Muscle layer of colon (tissue), 2 donors: Measurements from ENCODE around the gene TRIP10.
A peak's percentile ranks its signal among the peaks of the same experiment; 100 is the strongest.

Experiments
- H3K27ac ChIP-seq: one replicate; pipeline ENCODE4 v1.7.0; 2013; ENCODE audit warnings: low read depth, mild to moderate bottlenecking, low read length, moderate library complexity
- H3K27me3 ChIP-seq, 2 donors: one replicate each; pipeline ENCODE4 v1.7.0; 2013; ENCODE audit warnings: low read length in 2 of 2, mild to moderate bottlenecking in 2 of 2; ENCODE audit not compliant: insufficient read depth in 2 of 2, control insufficient read depth in 1 of 2
- H3K36me3 ChIP-seq: one replicate; pipeline ENCODE4 v1.7.0; 2013; ENCODE audit warnings: mild to moderate bottlenecking, low read length; ENCODE audit not compliant: insufficient read depth
- H3K4me1 ChIP-seq: one replicate; pipeline ENCODE4 v1.7.0; 2013; ENCODE audit warnings: mild to moderate bottlenecking, low read length; ENCODE audit not compliant: insufficient read depth
- H3K4me3 ChIP-seq, 2 donors: one replicate each; pipeline ENCODE4 v1.7.0; 2013; ENCODE audit warnings: low read length in 2 of 2, low read depth in 1 of 2, mild to moderate bottlenecking in 1 of 2, moderate library complexity in 1 of 2
- H3K9ac ChIP-seq: one replicate; pipeline ENCODE4 v1.7.0; 2013; ENCODE audit warnings: low read length
- H3K9me3 ChIP-seq: one replicate; pipeline ENCODE4 v1.7.0; 2013; ENCODE audit warnings: mild to moderate bottlenecking, low read length
- donor health status: abdominal sarcoma.
- donor health status: Adenocarcinoma of cecum.

Gene TRIP10

DNA sequence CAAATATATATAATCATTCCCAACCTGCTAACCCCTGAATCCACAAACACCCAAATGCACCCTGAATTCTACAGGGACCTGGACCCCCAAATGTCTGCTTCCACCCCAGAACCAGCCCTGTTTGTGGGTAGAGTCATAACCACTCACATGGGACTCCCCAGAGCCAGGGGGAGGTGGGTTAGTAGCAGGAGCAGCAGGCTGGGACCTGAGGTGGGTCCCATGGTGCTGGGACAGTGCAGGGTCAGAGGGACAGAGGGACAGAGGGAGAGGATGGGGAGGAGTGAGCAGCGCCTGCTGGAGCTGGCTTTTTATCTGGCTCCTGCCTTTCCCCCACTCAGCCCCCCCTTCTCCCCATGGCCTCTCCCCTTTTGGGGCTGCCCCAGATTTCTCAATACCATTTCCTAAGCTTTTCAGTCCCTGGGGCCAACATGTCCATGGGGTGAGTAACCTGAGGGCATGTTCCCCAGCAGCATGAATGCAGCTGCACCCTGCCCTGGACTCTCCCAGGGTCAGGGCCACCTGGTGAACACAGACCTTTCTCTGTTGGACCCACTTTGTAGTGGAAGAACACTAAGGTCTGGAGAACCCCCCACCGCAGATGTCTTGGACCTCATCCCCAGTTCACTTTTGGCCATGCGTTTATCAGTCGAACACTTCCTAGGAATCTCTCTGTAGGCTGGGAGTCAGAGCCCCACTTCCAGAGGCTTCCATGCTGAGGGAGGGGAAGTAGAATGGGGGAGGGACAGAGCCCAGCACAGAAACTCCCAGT lies 18.9 kb upstream of the TRIP10 start, which contains the start of gene C3:
Gene C3, minus strand, starts transcription at position 282 of the 769 bp plus-strand sequence. Its CDS starts 61 bp downstream, at position 221.
- H3K27ac ChIP-seq, result peak within 1 kb of the TSS; percentile 13
- H3K9ac ChIP-seq, result no peak within 1 kb of the TSS
- H3K36me3 ChIP-seq, result peaks cover 7% of the 10 kb centered on the region
- no peaks in the 10 kb centered on the region for H3K4me1 ChIP-seq
- no peaks in the 10 kb centered on the region for H3K9me3 ChIP-seq
- H3K4me3 ChIP-seq, result peak within 1 kb of the TSS in 1 of 2 donors; percentile 45
- no peaks in the 10 kb centered on the region for H3K27me3 ChIP-seq

DNA sequence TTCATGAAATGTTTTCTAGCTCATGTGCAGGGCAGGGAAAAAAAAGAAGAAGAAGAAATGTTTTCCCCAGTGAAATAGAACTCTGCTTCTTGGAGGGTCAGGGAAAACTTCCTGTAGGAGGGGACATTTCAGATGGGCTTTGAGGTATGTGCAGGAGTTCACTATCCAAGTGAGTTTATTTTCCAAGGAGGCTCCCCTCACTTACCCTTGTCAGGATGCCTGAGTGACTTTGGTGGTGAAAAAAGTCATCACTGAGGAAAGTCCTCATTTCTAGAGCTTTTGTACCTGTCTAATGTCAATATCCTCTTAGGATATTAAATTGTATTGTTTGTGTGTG lies 18.4 kb upstream of the TRIP10 start:
- H3K4me3 ChIP-seq, result no peak overlapping the region
- H3K9ac ChIP-seq, result no peak overlapping the region
- no peaks in the 10 kb centered on the region for H3K27me3 ChIP-seq
- no peaks in the 10 kb centered on the region for H3K9me3 ChIP-seq
- H3K4me1 ChIP-seq, result no peaks in the 10 kb centered on the region
- H3K27ac ChIP-seq, result no peak overlapping the region
- peaks cover 7% of the 10 kb centered on the region for H3K36me3 ChIP-seq

DNA sequence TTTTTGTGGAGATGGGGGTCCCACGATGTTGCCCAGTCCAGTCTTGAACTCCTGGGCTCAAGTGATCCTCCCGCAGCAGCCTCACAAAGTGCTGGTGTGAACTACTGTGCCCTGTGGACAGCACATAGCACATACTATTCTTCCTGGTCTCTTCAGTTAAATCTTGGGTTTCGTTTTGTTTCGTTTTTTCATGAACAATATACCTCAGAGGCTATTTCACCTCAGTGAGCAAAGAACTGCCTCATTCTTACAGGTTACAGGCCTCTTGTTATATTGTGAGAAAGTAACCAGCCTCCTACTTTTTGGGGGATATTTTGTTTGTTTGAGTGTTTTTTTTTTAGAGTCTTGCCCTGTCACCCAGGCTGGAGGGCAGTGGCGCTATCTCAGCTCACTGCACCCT lies 17.7 kb upstream of the TRIP10 start:
- Histone ChIP-seq H3K9me3 (no peaks in the 10 kb centered on the region), H3K9ac (no peak overlapping the region), H3K27me3 (no peaks in the 10 kb centered on the region), H3K27ac (peak overlapping the region; percentile 13), H3K36me3 (peaks cover 7% of the 10 kb centered on the region), H3K4me1 (no peaks in the 10 kb centered on the region), H3K4me3 (no peak overlapping the region)

DNA sequence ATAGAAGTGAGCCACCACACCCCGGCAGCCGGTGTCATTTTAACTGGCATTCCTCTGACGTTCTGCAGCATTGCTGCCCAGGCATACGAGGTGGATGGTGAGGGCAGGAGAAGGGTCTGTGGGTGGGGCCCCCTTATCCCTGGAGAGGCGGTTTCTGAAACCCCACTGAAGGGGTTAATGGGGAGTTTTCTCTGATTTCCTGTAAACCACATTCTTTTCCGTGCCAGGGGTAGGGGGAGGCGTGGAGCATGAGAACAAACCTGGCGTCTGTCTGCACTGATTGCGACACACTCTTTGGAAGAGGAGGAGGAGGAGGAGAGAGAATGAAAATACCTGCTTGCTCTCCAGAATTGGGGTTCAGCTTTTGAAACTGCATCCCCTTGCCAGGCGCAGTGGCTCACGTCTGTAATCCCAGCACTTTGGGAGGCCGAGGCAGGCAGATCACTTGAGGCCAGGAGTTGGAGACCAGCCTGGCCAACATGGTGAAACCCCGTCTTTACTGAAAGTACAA lies 16.3 kb upstream of the TRIP10 start:
- Histone ChIP-seq H3K27me3 (no peaks in the 10 kb centered on the region), H3K4me1 (no peaks in the 10 kb centered on the region), H3K27ac (no peak overlapping the region), H3K9me3 (no peaks in the 10 kb centered on the region), H3K4me3 (peak overlapping the region in 1 of 2 donors; percentile 18), H3K9ac (no peak overlapping the region), H3K36me3 (no peaks in the 10 kb centered on the region)

DNA sequence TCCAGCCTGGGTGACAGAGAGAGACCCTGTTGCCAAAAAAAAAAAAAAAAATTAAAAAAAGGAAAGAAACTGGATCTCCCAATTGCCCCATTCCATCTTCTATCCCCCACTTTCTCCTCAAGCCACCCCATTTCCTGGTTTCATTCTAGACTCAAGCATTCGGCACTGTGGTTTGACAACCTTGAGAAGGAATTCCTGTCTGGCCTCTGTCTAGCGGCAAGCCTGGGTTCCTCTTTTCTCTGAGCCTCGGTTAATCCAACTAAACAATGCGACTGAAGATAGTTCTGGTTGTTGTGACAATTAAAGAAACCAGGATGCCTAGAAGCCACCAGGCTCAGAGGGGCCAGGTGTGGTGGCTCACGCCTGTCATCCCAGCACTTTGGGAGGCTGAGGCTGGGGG lies 15.7 kb upstream of the TRIP10 start:
- Histone ChIP-seq H3K4me1 (no peaks in the 10 kb centered on the region), H3K9me3 (no peaks in the 10 kb centered on the region), H3K4me3 (no peak overlapping the region), H3K27ac (no peak overlapping the region), H3K9ac (no peak overlapping the region), H3K27me3 (no peaks in the 10 kb centered on the region), H3K36me3 (no peaks in the 10 kb centered on the region)

DNA sequence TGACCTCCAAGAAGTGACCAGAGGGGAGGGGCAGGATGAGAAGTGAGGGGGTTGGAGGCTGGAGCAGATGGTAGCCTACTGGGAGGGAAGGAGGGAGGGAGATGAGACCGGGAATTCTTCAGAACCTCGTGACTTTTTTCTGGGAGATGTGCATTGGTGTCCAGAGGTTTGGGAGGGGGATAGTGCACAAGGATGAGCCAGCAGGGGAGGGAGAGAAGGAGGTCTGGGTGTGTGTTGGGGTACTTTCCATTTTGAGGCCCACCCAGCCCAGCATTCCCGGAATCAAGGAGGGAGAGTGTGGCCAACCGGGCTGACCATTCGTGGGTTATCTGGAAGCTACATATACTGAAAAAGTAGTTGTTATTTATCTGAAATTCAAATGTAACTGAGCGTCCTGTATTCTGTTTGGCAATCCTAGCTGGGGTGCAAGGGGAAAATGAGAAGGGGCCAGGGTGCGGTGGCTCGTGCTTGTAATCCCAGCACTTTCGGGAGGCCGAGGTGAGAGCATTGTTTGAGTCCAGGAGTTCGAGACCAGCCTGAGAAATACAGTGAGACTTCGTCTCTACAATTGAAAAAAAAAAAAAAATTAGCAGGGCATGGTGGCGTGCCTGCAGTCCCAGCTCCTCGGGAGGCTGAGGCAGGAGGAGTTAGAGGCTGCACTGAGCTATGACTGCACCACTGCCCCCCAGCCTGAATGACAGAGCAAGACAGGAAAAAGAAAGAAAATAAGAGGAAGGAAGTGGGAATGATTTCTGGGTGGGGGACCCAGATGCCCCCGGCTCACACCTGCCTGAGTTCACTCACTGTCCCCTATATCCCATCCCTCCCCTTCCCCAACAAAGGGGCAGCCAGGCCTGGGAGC lies 14.6 kb upstream of the TRIP10 start:
- Histone ChIP-seq H3K4me3 (no peak overlapping the region), H3K36me3 (no peaks in the 10 kb centered on the region), H3K27me3 (no peaks in the 10 kb centered on the region), H3K27ac (no peak overlapping the region), H3K9me3 (no peaks in the 10 kb centered on the region), H3K4me1 (no peaks in the 10 kb centered on the region), H3K9ac (no peak overlapping the region)

DNA sequence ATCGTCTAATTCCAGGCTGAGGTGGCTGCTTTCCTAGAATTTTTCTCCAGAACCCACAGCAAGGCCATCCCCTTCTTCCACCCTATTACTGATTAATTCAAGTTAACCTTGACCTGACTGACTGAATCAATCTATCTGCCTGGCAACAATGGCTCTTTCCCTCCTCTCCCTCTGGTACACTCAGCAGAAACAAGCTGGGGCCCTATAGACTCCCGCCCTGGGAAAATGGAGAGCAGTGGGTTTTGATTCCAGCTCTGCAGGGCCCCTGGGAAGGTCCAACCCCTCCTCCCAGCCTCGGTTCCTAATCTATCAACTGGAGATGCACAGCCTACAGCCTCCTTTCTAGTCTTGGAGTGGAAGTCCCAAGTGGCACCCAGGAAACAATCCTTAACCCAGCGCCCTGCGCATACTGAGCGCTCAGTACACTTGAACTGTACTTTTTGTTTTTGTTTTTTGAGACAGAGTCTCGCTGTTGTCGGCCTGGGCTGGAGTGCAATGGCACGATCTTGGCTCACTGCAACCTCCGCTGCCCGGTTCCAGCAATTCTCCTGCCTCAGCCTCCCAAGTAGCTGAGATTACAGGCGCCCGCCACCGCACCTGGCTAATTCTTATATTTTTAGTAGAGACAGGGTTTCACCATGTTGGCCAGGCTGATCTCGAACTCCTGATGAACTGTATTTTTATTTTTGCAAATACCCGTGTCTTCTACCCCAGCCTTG lies 13.8 kb upstream of the TRIP10 start:
- no peak overlapping the region for H3K9ac ChIP-seq
- H3K4me1 ChIP-seq, result no peaks in the 10 kb centered on the region
- no peaks in the 10 kb centered on the region for H3K9me3 ChIP-seq
- no peak overlapping the region for H3K27ac ChIP-seq
- H3K27me3 ChIP-seq, result no peaks in the 10 kb centered on the region
- H3K36me3 ChIP-seq, result no peaks in the 10 kb centered on the region
- no peak overlapping the region for H3K4me3 ChIP-seq

DNA sequence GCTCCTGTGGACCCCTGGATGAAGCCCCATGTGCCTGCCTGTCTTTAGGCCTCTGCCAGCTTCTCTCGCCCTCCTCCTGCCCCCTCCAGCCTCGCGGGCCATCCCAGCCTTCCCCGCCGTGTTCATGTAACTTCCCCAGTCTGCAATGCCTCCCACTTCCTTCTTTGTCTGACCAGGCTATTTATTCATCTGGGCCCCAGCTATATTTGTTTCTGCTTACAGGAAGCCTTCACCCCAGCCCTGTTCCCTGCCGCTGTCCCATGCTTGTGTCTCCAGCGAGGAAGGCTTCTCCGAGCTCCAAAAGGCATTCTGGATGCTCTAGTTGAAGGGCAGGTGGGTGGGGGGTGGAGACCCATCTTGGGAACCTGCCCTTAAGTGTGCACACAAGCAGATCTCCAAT lies 11.1 kb upstream of the TRIP10 start:
- Histone ChIP-seq H3K4me1 (no peaks in the 10 kb centered on the region), H3K9ac (no peak overlapping the region), H3K27ac (no peak overlapping the region)

DNA sequence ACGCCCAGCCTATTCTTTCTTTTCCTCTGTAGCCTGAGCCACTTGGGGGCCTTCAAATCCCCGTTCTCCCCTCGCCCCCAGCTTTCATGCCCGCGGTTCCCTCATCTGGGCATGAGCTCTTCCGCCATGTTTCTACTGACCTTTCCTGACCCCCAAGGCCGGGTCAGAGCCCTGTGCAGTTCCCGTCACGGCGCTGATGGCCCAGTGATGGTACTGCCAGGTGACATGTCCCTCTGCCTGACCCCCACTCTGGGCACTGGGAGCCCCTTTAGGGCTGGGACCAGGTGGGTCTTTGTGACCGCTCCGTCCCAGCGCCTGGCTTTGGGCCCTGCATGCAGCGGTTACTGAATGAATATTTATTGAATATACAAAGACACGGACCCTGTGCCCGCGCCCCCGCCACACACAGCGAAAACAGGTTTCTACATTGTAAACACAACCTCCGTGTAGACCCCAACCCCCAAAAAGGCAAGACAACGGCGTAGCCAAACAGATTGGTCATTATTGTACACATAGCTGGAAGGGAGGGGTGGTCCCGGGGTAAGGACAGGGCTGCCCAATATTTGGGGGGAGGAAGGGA lies 9.8 kb upstream of the TRIP10 start:
- no peaks in the 10 kb centered on the region for H3K27me3 ChIP-seq

More for the DNA sequence above, 11.1 kb upstream of the TRIP10 start:
- Histone ChIP-seq H3K4me3 (no peak overlapping the region), H3K36me3 (peaks cover 15% of the 10 kb centered on the region), H3K9me3 (no peaks in the 10 kb centered on the region), H3K27me3 (no peaks in the 10 kb centered on the region)

DNA sequence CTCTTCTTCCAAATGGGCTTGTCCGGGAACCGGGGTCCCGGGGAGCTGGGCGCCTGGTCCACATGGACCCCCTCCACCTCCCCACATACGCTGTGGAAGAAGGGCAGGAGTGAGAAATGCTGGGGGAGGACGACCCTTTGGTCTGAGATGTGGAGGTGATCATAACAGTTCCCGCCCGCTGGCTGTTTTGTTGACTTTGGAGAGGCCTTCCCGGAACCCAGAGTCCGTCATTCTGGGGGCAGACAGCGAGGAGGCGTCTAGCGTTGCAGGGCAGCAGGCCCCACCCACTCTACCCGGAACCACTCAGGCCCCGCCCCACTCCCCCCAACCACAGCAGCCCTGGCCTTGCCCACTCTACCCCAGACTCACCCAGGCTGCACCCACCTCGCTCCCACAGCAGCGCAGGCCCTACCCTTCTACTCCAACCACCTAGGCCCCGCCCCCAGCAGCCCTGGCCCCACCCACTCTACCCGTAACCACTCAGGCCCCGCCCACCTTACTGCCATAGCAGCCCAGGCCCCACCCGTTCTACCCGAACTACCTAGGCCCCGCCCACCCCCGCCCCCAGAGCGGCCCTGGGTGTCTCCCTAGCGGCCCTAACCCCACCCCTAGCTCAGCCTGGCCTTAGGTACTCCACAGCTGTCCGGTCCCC lies 9.2 kb upstream of the TRIP10 start:
- Histone ChIP-seq H3K27ac (no peak overlapping the region), H3K9me3 (no peaks in the 10 kb centered on the region), H3K4me1 (peaks cover 3% of the 10 kb centered on the region), H3K36me3 (peaks cover 15% of the 10 kb centered on the region), H3K9ac (no peak overlapping the region), H3K27me3 (no peaks in the 10 kb centered on the region), H3K4me3 (no peak overlapping the region)

More for the DNA sequence above, 9.8 kb upstream of the TRIP10 start:
- H3K36me3 ChIP-seq, result peaks cover 15% of the 10 kb centered on the region
- H3K9ac ChIP-seq, result no peak overlapping the region
- H3K9me3 ChIP-seq, result no peaks in the 10 kb centered on the region
- no peak overlapping the region for H3K27ac ChIP-seq
- no peaks in the 10 kb centered on the region for H3K4me1 ChIP-seq
- H3K4me3 ChIP-seq, result no peak overlapping the region
